ENCODE results near the gene FKBP4.

DNA sequence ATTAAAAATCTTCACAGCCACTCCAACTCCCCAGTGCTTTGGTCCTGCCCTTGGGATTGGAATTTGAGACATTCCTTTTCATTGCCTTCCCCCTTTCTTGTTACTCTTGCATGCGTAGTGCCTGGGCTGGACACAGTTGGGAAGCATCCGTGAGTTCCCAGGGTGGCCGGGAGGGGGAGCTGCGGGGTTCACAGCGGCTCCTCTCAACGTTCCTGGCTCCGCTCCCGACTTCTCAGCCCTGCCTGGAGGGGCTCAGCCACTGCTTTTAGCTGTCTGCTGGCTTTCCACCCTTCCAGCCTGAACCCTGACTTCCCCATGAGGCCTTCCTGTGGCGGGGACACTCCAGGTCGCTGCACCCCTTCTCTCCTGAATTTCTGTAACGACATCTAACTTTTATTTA, 58.9 kb downstream of the FKBP4 start:
- TF ChIP-seq EZH2phosphoT487 (conservative IDR thresholded peaks at IDR 0.05; ENCODE audit: low read length) = no peak
- TF ChIP-seq, protein P1, sequence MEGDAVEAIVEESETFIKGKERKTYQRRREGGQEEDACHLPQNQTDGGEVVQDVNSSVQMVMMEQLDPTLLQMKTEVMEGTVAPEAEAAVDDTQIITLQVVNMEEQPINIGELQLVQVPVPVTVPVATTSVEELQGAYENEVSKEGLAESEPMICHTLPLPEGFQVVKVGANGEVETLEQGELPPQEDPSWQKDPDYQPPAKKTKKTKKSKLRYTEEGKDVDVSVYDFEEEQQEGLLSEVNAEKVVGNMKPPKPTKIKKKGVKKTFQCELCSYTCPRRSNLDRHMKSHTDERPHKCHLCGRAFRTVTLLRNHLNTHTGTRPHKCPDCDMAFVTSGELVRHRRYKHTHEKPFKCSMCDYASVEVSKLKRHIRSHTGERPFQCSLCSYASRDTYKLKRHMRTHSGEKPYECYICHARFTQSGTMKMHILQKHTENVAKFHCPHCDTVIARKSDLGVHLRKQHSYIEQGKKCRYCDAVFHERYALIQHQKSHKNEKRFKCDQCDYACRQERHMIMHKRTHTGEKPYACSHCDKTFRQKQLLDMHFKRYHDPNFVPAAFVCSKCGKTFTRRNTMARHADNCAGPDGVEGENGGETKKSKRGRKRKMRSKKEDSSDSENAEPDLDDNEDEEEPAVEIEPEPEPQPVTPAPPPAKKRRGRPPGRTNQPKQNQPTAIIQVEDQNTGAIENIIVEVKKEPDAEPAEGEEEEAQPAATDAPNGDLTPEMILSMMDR (IDR thresholded peaks at IDR 0.05; ENCODE audit: insufficient read depth, low read length, poor library complexity, severe bottlenecking) = no peak
